HepG2 (cell line): ENCODE data around the gene MAP3K4. TPM values are rescaled to one million over a fixed set of nuclear protein-coding genes. Genes with fewer than 3 reads are reported as not detected.

Experiments used
- ATF1 ChIP-seq: IDR thresholded peaks from 2 replicates; pipeline ENCODE4 v1.6.1; 2016; ENCODE audit warnings: mild to moderate bottlenecking, control low read depth
- BRCA1 ChIP-seq: sonication (generic); formaldehyde crosslinking; IDR thresholded peaks from 2 replicates; pipeline ENCODE4 v1.4.0; 2020; ENCODE audit warnings: missing genetic modification reagents
- CC2D1A ChIP-seq: sonication (generic); formaldehyde crosslinking; IDR thresholded peaks from 2 replicates; pipeline ENCODE4 v1.8.1; 2023; ENCODE audit warnings: mild to moderate bottlenecking, missing genetic modification reagents
- GABPB1 ChIP-seq: IDR thresholded peaks from 2 replicates; pipeline ENCODE4 v1.6.1; 2016; ENCODE audit warnings: mild to moderate bottlenecking, missing genetic modification reagents, moderate library complexity, missing compliant biosample characterization
- KIAA2018 ChIP-seq: sonication (generic); formaldehyde crosslinking; IDR thresholded peaks from 2 replicates; pipeline ENCODE4 v1.5.0; 2020; ENCODE audit warnings: mild to moderate bottlenecking, missing genetic modification reagents, borderline replicate concordance
- NFKB2 ChIP-seq: sonication (generic); formaldehyde crosslinking; IDR thresholded peaks from 2 replicates; pipeline ENCODE4 v1.4.0; 2020; ENCODE audit warnings: missing genetic modification reagents, borderline replicate concordance
- SAFB2 ChIP-seq: sonication (generic); formaldehyde crosslinking; IDR thresholded peaks from 2 replicates; pipeline ENCODE4 v1.5.1; 2020; ENCODE audit warnings: missing genetic modification reagents, low read depth, mild to moderate bottlenecking, borderline replicate concordance
- SIN3B ChIP-seq: fragments of 150-350 bp; IDR thresholded peaks from 2 replicates; pipeline ENCODE4 v1.6.1; 2014; ENCODE audit warnings: low read length
- SOX13 ChIP-seq, 3 experiments: fragments of 450-650 bp in 1 of 3; sonication (generic) in 1 of 3; formaldehyde crosslinking in 1 of 3; IDR thresholded peaks in 2 of 3; conservative IDR thresholded peaks in 1 of 3; 2 replicates each; pipeline versions ENCODE4 v1.5.0 to v1.6.1; 2016 to 2020; ENCODE audit warnings: antibody characterized with exemption in 1 of 3, mild to moderate bottlenecking in 1 of 3, missing compliant biosample characterization in 1 of 3, missing genetic modification reagents in 1 of 3, moderate library complexity in 1 of 3
- TBP ChIP-seq: sonication (generic); formaldehyde crosslinking; IDR thresholded peaks from 2 replicates; pipeline ENCODE4 v1.5.0; 2020; ENCODE audit warnings: missing genetic modification reagents
- ZFX ChIP-seq: sonication (generic); formaldehyde crosslinking; IDR thresholded peaks from 2 replicates; pipeline ENCODE4 v1.4.0; 2020; ENCODE audit warnings: mild to moderate bottlenecking, low read depth, missing genetic modification reagents, moderate library complexity
- ZNF232 ChIP-seq: sonication (generic); formaldehyde crosslinking; IDR thresholded peaks from 2 replicates; pipeline ENCODE4 v1.4.0; 2020; ENCODE audit warnings: missing genetic modification reagents, borderline replicate concordance
- ZNF274 ChIP-seq: sonication (generic); formaldehyde crosslinking; IDR thresholded peaks from 2 replicates; pipeline ENCODE4 v1.5.1; 2020; ENCODE audit warnings: mild to moderate bottlenecking, missing genetic modification reagents
- ZNF501 ChIP-seq: sonication (generic); formaldehyde crosslinking; IDR thresholded peaks from 2 replicates; pipeline ENCODE4 v1.5.1; 2020; ENCODE audit warnings: mild to moderate bottlenecking, moderate library complexity, missing genetic modification reagents
- ZNF660 ChIP-seq: sonication (generic); formaldehyde crosslinking; IDR thresholded peaks from 2 replicates; pipeline ENCODE4 v1.5.1; 2020; ENCODE audit warnings: mild to moderate bottlenecking, low read depth, missing genetic modification reagents, borderline replicate concordance
- ZNF75D ChIP-seq: sonication (generic); formaldehyde crosslinking; IDR thresholded peaks from 2 replicates; pipeline ENCODE4 v1.8.1; 2023; ENCODE audit warnings: missing genetic modification reagents, mild to moderate bottlenecking, borderline replicate concordance
- polyA plus RNA-seq, 8 experiments: library from polyadenylated mRNA; depleted of rRNA in 3 of 8; stranded (reverse) in 7 of 8; unstranded in 1 of 8; fragments of >200 nt; fragmentation: Illumina TruSeq in 4 of 8; extraction: Trizol in 4 of 8; gene quantifications; 2 replicates each; pipeline versions ENCODE4 v1.2.1 to v1.2.3, GENCODE V29; 2011 to 2016; ENCODE audit warnings: low read depth in 4 of 8, missing spikeins in 1 of 8, mixed read lengths in 1 of 8; ENCODE audit not compliant: insufficient read depth in 1 of 8
- total RNA-seq, 5 experiments: library from RNA; depleted of rRNA; stranded (reverse); fragments of >200 nt; fragmentation: Illumina TruSeq; extraction: Trizol; gene quantifications; 2 replicates each; pipeline ENCODE4 v1.2.3, GENCODE V29; 2016; ENCODE audit warnings: low read depth in 1 of 5
- TF ChIP-seq, protein P1 (sequence below): IDR thresholded peaks from 2 replicates; pipeline ENCODE4 v1.6.1; 2016; ENCODE audit warnings: missing compliant biosample characterization, missing genetic modification reagents, borderline replicate concordance
- TF ChIP-seq, protein P2 (sequence below): IDR thresholded peaks from 2 replicates; pipeline ENCODE4 v1.6.1; 2016; ENCODE audit warnings: control low read depth

Gene MAP3K4
- total and polyA plus RNA-seq, 2 of the 13 experiments (the other 11 are each of a cell fraction or from before 2014, with no cell fraction given): 12.9 to 33.6 TPM

- TF ChIP-seq KIAA2018 (CRISPR knock-in tag) (no peak), SOX13 (IDR thresholded peaks at IDR 0.05) (no peak), SOX13 (CRISPR knock-in tag; conservative IDR thresholded peaks at IDR 0.05 in 1 of 2, IDR thresholded peaks at IDR 0.05 in 1 of 2) (no peak), ZNF501 (CRISPR knock-in tag) (peak; percentile 14; the same call in 1 of the 2 replicates), GABPB1 (CRISPR knock-in tag) (peak; percentile 38; the same call in 1 of the 2 replicates), ZNF660 (CRISPR knock-in tag) (no peak), ZNF75D (CRISPR knock-in tag) (no peak), ZFX (CRISPR knock-in tag) (peak; percentile 18), TBP (no peak), BRCA1 (CRISPR knock-in tag) (no peak), ATF1 (0 out of 2 replicates have a peak, but pooled peaks have one; percentile 27), ZNF274 (CRISPR knock-in tag) (0 out of 2 replicates have a peak, but pooled peaks have one; percentile 7), ZNF232 (CRISPR knock-in tag) (peak; percentile 65; the same call in 1 of the 2 replicates), SAFB2 (CRISPR knock-in tag) (no peak), NFKB2 (CRISPR knock-in tag) (no peak), CC2D1A (CRISPR knock-in tag) (no peak), SIN3B (no peak)
- TF ChIP-seq, protein P1, sequence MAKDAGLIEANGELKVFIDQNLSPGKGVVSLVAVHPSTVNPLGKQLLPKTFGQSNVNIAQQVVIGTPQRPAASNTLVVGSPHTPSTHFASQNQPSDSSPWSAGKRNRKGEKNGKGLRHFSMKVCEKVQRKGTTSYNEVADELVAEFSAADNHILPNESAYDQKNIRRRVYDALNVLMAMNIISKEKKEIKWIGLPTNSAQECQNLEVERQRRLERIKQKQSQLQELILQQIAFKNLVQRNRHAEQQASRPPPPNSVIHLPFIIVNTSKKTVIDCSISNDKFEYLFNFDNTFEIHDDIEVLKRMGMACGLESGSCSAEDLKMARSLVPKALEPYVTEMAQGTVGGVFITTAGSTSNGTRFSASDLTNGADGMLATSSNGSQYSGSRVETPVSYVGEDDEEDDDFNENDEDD (CRISPR knock-in tag): no peak; the same call in 1 of the 2 replicates
- TF ChIP-seq, protein P2, sequence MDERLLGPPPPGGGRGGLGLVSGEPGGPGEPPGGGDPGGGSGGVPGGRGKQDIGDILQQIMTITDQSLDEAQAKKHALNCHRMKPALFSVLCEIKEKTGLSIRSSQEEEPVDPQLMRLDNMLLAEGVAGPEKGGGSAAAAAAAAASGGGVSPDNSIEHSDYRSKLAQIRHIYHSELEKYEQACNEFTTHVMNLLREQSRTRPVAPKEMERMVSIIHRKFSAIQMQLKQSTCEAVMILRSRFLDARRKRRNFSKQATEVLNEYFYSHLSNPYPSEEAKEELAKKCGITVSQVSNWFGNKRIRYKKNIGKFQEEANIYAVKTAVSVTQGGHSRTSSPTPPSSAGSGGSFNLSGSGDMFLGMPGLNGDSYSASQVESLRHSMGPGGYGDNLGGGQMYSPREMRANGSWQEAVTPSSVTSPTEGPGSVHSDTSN (CRISPR knock-in tag): no peak
Observed at GRCh38 chr6:160992061-160992979, 751 bp downstream of the MAP3K4 start (continued).
